GM18951 (cell line): ENCODE measurements around the gene EREG.

ENCODE experiments used
- POLR2A ChIP-seq: IDR thresholded peaks from 4 replicates; pipeline ENCODE4 v1.6.1; 2011; ENCODE audit warnings: mild to moderate bottlenecking; ENCODE audit not compliant: insufficient read length, insufficient read depth; ENCODE audit errors: extremely low read depth
- in situ Hi-C: fragments of 300-500 bp; cut with MboI; formaldehyde crosslinking; loops from one replicate; pipeline ENCODE4 v1.12.0; 2022; ENCODE audit warnings: low sequenced_read_pairs, mixed read lengths, inconsistent platforms; ENCODE audit not compliant: unreplicated experiment

The EREG gene, protein sequence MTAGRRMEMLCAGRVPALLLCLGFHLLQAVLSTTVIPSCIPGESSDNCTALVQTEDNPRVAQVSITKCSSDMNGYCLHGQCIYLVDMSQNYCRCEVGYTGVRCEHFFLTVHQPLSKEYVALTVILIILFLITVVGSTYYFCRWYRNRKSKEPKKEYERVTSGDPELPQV

DNA sequence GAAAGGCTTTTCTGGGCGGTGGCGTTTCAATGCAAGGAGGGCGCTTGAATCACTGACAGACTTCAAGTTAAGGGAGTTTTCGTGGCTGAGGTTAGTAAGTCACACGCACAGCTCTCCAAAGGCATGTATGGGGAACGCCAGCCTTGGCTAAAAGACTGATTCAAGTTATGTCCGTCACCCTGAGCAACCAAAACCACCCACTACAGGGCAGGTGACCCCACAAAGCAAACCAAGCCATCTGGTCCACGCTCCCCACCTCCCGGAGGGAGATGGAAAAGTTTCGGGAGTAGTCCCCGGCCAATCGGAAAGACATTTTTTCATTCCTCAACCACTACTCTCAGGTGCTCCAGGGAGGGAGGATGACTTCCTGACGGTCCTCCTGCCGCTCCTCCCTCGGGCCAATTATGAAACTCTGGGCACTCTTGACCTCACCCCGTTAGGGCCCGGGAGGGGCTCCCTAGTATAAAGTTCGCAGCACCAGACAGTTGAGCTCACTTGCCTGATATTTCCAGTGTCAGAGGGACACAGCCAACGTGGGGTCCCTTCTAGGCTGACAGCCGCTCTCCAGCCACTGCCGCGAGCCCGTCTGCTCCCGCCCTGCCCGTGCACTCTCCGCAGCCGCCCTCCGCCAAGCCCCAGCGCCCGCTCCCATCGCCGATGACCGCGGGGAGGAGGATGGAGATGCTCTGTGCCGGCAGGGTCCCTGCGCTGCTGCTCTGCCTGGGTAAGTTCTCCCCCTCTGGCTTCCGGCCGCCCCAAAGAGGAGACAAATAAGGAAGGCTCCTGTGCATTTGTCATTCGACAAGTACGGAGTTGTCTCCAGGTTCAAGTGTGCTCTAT lies at the start of gene EREG:
TSS of gene EREG (plus strand) at position 494 of the 840 bp plus-strand sequence. CDS start at position 658, 164 bp downstream.
- no peak for TF ChIP-seq POLR2A
- in situ Hi-C loops, result no loop called here

DNA sequence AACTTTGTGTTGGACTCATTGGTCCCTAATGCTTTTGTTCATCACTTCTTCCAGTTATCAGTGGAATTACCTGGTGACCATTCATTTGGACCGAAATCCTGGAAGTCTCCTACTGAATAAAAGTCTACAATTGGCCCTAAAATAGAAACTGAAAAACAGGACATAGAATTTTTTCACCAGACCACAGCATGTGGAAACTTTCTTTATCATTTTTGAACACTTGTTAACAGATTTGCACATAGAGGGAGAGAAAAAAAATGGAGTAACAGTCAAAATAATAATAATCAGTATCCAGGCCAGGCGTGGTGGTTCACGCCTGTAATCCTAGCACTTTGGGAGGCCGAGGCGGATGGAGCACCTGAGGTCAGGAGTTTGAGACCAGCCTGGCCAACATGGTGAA lies 49.6 kb upstream of the EREG start:
- in situ Hi-C loops, result loop anchor here (10.0 kb wide), 1 partner anchor 121 kb away; no protein-coding TSS in a partner anchor

DNA sequence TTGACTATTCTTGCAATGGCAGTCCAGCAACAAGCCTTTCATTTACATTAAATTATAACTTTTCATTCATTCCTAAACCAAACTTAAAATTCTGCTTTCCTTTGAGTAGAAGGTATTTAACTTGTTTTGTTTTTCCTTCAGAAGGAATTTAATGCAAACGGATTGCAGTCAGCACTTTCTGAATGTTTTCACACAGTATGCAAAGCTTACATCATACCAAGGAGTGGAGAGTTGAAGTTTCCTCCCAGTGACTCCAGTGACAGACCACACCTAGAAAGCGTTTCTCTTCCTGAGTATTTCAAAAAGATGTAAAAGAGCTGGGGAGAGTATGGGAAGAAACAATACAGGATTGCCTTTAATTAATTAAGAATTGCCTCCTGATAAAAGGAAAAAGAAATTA lies 48.5 kb upstream of the EREG start:
- in situ Hi-C loops, result loop anchor here (10.0 kb wide), 1 partner anchor 122 kb away; no protein-coding TSS in a partner anchor
- TF ChIP-seq POLR2A, result no peak

More for the DNA sequence above, 49.6 kb upstream of the EREG start:
- no peak for TF ChIP-seq POLR2A

DNA sequence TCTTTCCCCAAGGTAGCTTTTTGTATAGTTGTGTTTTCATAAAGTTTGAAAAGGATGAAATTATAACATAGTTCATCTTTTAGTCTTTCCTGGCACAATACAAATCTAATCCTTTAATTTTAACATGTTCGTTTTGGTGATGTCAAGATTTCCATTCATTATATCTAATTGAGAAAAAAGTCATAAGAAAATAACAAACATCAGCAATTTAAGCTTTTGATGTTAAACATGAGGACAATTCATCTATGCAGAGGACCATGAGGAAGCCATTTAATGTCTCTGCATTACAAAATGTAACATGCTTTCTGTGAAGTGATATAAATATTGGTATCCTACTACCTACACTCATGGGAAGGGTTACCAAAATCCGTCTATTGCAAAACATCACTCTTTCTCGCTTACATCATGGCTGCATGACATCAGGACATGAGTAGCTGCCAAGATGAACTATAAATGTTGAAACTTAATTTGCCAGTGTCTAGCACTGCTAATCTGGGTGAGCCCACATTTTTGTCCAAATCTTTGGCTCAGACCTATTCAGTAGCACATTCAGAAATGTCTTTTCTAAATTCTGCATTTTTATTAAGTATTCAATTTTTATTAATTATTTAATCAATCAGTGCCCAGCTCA lies 47.2 kb upstream of the EREG start:
- TF ChIP-seq POLR2A, result no peak
- in situ Hi-C loops, result loop anchor here (10.0 kb wide), 1 partner anchor 123 kb away; no protein-coding TSS in a partner anchor

DNA sequence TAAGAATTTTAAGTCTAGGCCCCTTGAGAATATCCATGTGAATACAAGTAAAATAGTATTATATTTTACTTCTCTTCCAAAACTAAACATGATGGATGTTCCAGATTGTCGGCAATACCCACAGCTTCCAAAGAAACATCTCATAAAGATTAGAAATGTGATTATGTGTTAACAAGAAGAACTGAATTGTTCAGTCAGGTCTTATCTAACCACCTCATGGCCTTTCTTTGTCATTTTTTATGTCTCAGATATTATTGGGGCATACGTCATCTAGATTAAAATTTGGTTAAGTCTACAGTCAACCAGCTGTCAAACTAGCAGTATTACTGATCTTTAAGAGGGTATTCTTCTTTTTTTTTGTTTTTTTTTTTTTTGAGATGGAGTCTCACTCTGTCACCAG lies 46.7 kb upstream of the EREG start:
- TF ChIP-seq POLR2A, result no peak
- in situ Hi-C loops, result loop anchor here (10.0 kb wide), 1 partner anchor 123 kb away; no protein-coding TSS in a partner anchor

DNA sequence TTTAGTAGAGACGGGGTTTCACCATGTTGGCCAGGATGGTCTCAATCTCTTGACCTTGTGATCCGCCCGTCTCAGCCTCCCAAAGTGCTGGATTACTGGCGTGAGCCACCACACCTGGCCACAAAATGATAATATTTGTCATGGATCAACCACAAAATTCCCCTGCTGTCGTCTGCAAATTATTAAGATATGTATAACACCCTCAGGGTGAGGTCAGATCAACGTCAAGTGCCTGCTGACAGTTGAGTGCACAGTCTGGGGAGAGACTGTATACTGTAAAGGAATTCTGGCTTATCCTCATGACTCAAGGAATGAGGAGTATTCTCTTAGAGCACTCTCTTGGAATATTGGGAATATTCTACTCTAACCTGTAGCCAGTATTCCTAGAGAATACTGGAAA lies 45.5 kb upstream of the EREG start:
- no peak for TF ChIP-seq POLR2A
- in situ Hi-C loops, result loop anchor here (10.0 kb wide), 1 partner anchor 125 kb away; no protein-coding TSS in a partner anchor

DNA sequence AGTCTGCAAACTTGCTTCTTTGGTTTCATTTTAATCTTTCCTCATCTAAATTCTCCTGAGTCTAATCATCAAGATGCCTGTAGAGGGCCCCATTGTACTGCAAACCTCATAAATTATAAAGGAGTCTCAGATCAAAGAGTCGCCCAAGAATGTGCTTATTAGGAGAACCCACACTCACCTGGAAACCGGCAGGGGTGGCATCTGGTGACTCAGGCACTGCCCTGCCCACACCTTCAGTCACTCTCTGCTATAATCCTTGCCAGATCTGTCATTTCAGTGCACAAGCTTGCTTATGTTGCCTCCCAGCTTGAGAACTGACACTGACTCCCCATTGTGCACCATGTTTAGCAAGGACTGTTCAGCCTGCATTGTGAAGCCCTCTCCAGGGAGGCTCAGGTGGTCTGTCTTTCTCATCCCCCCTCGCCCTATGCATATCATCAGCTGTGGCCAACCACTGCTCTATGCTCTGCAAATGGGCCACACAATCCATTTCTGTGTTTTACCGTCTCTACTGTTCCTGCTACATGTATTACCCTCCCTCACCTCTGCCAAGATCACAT lies 44.3 kb upstream of the EREG start:
- in situ Hi-C loops, result no loop called here

DNA sequence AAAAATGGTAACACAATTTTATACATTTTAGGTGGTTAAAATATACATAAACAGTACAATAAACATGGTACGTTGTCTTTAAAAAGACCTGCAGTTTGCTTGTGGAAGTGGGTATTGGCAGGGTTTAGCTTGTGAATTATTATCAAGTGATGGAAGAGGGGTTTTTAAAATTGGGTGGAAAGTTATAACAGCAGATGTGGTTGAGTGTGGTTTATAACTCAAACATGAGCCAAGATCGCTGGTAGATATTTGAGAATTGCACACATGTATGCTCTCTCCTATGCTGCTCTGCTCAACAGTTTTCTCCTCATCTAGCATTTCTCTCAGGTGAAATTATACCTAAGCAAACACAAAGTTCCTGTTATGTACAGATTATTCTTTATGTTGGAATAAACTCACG lies 42.6 kb upstream of the EREG start:
- in situ Hi-C loops, result no loop called here
- no peak for TF ChIP-seq POLR2A

More for the DNA sequence above, 44.3 kb upstream of the EREG start:
- TF ChIP-seq POLR2A, result no peak

DNA sequence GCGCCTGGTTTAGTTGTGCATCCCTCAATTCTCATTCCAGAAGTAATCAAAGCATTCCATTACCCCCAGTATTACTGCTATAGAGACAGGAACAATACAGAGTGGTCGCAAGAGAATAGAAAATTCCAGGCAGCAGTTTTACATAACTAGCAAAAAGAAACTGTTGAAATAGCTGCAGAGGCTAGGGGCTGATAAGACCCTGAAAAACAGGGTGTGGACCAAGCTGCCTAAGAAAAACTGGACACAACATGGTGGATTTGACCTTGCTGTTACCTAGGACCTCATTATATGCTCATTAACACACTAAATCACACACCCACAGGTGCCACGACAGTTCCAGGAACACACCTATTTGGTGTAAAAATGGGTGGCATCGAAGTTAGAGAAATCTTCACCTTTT lies 41.3 kb upstream of the EREG start:
- TF ChIP-seq POLR2A, result no peak
- in situ Hi-C loops, result no loop called here

DNA sequence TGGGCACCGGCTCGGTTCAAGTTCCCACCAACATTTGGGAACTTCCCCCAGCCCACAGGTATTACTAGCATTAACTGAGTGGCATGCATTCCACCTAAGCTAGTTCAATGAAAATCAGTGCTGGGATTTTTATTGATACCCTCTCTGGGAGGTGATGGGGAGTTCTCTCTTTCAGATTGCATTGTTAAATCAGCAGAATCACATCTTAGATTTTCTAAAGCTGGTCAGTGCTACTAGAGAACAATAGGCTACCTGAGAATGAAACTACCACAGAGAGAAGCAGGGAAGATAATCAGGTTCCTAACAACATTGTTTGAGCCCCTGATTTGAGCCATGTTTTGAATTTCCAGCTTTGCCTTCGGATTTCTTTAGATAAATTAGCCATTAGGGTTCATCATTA lies 40.7 kb upstream of the EREG start:
- TF ChIP-seq POLR2A, result no peak
- in situ Hi-C loops, result no loop called here

DNA sequence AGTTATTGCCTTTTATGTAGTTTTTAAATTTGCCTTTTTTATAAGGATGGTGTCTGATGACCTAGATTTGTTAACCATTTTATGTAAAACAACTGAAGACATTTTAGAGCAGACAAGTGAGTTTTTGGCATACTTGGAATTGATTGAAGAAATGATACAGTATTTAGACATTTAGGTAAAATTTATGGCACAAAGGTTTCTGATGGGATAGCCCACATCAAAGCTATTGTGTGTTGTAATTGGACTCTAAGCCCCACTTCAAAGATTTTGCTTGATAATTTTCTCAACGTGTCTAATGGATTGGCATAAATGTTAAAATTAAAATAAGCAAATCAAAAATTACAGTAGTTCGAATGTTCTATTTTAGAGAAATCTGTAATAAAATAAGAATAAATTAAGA lies 39.1 kb upstream of the EREG start:
- in situ Hi-C loops, result no loop called here
- no peak for TF ChIP-seq POLR2A

DNA sequence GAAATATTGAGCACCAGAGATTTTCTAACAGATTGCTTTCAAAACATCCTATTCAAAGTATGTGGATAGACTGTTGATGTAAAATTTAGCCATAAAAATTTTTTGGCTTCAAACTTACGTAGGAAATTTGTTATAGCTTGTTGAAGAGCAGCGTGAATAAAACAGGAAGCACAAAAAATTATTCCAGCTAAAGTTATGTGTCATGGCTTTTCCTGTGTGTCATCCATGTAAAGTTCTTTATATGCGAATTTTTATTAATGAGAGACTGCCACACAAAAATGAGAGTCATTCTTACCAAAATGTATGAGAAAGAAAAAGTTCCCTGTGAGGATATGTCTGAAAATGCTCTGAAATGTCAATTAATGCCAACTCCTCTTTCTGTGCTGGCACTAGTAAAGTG lies 37.2 kb upstream of the EREG start:
- no peak for TF ChIP-seq POLR2A
- in situ Hi-C loops, result no loop called here

DNA sequence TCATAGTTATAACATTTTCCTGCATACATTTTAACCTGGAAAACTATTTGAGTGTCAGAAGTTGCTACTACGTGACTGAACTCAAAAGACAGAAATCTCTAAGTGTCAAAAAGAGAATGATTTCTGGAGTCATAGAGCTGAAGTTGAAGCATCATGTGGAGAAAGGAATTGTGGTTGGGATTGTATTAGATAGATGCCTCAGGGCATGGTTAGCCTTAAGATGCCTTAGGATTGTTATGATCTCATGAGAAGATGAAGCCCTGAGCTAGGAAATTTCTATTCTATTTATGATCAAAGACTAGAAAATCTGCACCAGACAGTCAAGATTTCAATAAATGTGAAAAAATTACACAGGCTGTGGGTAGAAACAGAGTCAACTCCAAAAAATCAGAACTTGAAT lies 36.4 kb upstream of the EREG start:
- in situ Hi-C loops, result no loop called here
- no peak for TF ChIP-seq POLR2A
